HG03159 (cell line): ENCODE data around the gene SFXN5.

Experiments used
- ATAC-seq: cut with Tn5 transposase; IDR thresholded peaks from one replicate; pipeline ENCODE4 v1.9.1; 2021; ENCODE audit warnings: mild to moderate bottlenecking, moderate library complexity; ENCODE audit not compliant: unreplicated experiment

Gene SFXN5

DNA sequence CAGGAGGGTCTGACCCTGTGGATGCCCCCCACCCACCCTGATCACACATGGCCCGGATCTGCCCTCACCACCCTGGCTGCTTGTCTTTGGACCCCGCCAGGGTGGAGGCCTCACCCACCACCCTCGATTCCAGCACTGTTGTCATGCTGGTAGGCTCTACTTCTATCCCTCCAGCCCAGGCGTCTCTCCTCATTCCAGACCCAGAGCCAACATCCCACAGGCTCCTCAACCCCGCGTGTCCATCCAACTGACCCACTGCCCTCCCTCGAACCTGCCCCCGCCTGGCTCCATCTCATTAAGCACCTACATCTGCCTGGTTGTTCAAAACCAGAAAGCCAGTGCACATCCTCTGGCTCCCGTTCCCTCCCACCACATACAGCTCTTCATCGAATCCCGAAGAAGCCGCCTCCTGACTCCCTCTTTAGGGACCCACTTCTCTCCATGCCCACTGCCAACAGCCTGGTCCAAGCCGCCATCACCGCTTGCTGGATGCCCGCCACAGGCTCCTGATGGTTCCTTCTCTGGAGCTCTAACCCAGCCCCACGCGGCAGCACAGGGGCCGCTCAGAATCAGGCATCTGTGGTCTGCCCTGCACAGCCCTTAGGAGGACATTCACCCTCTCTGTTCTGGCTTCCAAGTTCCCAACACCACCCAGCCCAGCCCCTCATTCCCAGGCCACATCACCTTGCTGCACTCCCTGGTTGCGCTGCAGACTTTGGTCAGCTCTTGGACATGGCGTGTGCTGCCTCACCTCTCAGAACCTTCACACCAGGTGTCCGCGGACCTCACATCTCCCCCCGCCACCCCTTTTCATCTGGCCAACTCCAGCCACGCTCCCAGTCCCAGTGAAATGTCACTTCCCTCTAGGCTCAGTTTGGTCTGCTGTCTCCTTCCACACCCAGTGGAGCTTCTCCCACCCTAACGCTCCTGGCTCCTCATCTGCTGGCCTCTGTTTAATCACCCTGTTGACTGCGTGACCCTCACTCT lies 111.2 kb downstream of the SFXN5 start:
- ATAC-seq: no peak

DNA sequence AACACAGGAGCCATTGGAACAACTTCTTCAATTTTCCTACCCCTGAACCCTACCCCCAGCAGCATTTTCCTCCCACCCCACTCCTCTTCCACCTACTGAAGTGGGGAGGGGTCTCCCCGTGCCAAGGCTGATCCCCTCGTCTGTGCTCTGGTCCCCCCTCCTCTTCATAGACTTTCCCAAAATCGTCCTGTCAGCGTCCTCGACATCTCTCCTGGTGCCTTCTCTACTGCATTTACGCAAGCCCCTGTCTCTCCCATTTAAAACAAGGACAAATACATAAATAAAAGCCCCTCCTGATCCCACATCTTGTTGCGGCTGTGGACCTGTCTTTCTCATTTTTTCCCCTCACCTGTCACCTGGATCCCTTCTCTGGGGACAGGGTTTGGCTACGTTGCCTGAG lies 112.0 kb downstream of the SFXN5 start:
- ATAC-seq: no peak

DNA sequence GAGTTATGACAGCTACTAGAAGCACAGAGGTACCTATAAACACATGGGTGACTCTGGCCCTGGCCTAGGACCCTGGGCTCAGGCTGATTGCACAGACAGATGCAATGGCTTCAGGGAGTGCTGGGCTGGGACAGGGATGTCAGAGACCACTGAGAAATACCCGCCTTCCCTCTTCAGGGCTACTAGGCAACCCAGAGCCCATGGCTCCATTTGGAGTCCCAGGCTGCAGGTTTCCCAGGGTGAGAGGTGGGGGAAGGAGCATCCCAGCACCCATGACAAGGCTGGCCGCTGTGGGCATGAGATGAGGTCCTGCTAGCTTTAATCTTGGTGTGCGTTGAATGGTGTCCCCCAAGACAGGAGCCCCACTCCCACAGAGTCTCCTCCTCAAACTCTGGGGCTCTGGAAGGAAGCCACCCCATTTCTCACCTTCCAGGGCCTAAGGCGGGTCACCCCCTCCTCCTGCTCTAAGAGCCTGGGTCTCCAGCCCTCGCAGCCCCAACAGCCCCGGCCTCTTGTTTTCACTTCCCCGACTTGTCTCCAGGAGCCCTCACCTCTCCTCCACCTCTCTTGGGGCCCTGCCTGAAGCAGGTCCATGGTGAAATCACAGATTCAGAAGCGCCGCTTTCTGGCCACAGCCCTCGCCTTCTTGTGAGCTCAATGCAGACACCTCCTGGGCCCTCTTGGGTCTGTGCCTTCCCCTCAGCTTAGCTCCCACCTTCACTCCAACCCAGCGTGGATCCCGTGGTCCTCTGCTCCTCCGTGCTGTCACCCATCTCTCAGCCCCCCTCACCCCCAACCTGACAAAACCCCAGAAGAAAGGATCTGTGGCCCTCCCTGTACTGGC lies 112.7 kb downstream of the SFXN5 start:
- ATAC-seq: no peak

DNA sequence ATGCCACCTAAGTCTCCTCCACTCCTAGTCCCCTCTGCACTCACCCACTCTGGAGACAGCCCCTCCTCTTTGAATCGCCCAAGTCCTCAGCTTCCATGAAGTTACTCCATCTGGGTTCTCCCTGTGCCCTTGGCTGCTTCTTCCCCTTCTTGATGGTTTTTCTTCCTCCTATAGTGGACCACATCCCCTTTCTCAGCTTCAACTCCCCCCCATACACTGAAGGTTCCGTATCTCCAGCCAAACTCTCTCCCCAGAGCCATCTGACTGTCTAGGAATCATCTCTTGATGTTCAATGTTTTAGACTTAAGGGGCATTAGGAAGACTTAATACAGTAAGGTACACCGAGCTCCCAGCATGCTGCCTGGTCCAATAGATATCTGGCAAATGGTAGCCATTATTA lies 114.6 kb downstream of the SFXN5 start:
- ATAC-seq: no peak

GRCh38 chr2:72956050-72956395 lies 115.5 kb downstream of the SFXN5 start:
- no peak for ATAC-seq

GRCh38 chr2:72955228-72956049 lies 116.1 kb downstream of the SFXN5 start:
- ATAC-seq: no peak

DNA sequence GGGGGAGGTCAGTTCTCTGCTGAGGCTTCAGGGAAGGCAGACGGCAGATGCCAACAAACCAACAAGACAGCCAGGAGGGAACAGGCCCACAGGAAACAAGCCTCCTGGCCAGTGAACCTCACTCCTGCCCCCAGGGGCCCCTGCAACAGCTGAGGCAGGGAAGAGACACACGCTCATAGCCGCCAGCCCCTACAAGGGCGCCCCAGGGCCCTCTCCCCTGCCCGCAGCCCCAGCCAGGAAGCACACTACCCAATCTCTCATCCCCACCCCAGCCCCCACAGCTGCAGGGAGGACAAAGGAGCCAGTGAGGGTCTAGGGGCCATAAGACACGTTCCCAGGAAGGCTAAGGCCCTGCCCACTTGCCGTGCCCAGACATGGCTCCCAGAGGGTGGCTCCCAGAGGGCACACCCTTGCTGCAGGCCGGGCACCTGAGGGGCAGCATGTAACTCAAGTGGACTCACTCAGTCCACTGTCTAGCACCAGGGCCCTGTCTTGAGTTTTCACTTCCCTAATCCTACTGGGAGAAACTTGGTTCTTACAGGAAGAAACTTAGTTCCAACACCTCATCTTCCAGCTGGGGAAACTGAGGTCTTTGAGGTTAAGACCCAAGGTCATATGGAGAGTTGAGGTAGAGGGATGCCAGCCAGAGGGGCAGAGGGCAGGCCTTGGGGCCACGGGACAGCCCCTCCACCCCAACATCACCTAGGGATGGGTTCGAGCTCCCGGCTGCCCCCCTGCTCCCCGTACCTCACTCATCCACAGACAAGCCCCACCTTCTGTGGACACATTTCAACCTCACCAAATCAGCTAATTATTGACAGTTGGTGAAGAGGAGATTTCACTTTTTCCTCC lies 116.9 kb downstream of the SFXN5 start:
- ATAC-seq: no peak

DNA sequence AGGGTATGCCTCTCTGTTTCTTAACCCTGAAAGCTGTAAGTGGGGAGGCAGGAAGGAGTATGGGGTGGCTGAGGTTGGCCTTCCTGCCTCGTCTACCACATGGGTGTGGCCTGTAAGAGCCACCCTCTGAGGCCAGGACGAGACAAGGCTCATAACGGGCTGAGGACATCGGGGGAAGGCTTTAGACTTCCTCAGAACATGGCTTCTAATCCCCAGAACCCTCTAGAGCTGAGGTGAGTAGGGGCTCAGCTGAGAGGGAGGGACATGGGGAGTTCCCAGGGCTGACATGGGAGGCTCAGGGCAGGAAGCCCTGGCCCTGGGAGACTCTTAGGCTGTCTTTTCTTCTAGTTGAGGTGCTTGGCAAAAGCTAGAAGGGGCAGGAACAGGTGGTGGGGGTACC lies 117.5 kb downstream of the SFXN5 start:
- no peak for ATAC-seq

DNA sequence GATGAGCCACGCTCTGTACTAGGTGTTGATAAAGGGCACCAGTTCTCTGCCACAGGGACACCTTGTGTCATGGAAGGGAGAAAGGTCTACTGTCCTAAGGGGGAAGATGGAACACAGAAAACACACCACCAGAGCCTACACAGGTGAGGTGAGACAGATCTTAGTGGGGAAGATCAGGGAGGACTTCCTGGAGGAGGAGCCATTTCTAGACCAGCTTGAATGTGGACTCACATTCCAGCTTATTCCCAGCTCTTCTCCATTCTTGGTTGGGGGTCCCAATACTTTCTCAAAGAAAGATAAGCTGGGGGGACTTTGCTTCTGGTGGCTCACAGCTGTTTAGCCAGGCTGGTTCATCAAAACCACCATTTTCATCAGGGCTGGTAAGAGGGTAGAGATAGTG lies 118.0 kb downstream of the SFXN5 start:
- no peak for ATAC-seq

DNA sequence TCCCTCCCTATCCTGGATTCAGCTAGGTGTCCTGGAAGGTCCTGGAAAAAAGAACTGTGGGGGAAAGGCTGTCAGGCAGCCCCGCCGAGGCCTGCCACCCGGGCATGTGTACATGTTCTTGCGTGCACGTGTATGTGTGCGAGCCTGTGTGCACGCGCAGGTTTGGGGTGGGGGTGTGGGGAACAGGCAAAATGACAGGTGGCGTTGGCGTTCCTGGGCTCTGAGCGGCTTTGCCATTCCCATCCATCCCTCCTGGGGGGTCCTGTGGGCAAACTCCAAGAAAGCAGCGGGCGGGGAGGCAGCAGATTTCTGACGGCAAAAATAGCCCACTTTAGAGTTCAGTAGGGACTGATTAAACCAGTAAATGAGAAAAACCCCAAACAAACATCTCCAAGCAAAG lies 118.6 kb downstream of the SFXN5 start:
- no peak for ATAC-seq

- no peak for ATAC-seq
Measured at GRCh38 chr2:72952110-72952823, 119.2 kb downstream of the SFXN5 start.

- no peak for ATAC-seq
Measured at GRCh38 chr2:72951303-72952095, 120.0 kb downstream of the SFXN5 start.

GRCh38 chr2:72950558-72951255 lies 120.8 kb downstream of the SFXN5 start:
- no peak for ATAC-seq

- ATAC-seq: no peak
Measured at GRCh38 chr2:72949642-72950041, 121.9 kb downstream of the SFXN5 start.

DNA sequence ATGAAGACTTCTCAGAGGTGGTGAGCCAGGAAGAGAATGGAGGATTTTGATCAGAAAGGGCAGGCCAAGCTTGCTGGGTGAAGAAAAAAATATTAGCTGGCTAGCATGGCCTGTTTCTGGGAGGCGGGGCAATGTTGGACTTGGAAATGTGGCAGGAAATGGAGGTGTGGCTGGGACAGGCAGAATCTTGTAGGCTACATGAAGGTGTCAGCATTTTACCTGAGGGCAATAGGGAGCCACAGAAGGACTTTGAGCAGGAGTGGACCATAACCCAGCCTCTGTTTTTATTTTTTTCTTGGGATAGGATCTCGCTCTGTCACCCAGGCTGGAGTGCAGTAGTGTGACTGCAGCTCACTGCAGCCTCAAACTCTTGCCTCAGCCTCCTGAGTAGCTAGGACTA lies 122.5 kb downstream of the SFXN5 start:
- ATAC-seq: no peak

DNA sequence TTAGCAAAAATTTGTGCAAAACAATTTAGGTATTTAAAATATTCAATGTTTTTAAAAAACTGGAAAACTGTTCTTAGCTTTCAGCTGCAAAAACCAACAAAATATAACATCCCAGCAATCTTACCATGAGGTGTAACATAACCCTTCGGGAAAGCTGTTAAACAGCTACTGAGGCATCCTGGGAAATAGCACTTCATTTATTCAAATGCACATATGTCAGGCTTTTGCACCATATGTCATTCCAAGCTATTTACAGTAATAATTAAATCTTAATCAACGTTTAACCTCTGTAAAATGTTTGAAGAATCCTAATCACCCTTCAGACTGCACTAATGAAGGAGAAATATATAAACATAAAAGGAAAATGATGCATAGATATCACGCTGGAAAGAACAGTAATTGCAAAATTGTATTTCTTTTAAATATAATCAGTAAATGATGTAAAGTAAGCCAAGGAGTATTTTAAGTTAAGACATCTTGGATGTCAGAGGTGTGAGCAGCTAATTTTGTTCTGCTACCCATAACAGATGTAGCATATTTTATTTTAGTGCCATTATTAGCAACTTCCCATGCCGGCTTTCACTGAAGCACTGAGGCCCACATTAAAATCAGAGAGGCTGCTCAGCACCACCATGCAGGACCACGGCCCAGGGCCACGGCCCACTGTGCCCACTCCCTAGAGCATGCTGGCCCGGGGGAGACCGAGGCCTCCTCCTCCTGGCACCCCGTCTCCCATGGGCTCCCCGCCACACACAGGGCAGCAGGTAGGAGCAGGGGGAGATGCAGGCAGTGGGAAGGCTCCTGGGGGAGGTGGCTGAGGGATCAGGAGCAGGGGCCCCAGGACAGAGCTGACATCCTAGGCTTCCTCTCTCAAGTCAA lies 123.3 kb downstream of the SFXN5 start:
- ATAC-seq: no peak

DNA sequence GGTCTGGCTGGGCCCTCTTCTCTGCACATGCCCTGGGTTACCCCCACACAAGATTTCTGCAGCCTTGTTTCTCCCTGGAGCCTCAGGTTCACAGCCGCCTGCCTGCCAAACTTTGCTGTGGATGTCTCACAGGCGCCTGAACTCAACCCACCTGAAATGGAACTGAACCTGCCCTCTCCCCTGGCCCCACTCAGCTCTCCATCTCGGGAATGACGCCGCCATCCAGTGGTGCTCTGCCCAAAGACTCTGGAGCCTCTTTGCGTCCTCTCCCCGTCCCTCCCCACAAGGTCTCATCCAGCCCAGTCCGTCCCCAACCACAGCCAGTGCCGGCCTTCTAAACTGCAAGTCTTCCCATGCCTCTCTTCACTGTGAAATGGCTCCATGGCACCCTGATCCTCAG lies 125.0 kb downstream of the SFXN5 start:
- ATAC-seq: no peak
